Measurements from ENCODE around the gene OGA.

DNA sequence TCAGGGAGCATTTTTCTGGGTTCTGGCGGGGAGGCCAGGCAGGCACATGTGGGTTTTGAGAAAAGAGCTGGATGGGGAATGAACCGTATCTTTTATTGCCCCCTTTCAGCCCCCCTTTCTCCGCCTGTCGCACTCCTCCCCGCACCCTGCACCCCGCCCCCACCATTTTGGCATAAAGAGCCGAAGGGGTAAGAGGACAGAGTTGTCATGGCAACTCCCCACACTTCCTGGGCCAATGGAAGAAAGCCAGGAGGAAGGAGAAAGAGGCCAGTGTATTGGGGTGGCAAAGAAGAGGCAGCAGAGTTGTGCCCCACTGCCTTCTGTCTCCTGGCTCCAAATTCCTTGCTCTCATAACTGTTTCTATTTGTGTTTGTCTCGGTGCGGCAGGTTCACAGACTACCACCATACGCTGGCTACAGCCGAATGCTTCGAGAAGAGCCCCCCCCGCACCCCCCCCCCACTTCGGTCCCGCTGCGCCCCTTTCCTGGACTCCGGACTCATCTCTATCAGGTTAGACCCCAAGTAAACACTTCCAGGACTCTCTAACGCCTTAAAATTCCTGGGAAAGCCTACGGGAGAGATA, 21.9 kb upstream of the OGA start:
- TF ChIP-seq, protein P1, sequence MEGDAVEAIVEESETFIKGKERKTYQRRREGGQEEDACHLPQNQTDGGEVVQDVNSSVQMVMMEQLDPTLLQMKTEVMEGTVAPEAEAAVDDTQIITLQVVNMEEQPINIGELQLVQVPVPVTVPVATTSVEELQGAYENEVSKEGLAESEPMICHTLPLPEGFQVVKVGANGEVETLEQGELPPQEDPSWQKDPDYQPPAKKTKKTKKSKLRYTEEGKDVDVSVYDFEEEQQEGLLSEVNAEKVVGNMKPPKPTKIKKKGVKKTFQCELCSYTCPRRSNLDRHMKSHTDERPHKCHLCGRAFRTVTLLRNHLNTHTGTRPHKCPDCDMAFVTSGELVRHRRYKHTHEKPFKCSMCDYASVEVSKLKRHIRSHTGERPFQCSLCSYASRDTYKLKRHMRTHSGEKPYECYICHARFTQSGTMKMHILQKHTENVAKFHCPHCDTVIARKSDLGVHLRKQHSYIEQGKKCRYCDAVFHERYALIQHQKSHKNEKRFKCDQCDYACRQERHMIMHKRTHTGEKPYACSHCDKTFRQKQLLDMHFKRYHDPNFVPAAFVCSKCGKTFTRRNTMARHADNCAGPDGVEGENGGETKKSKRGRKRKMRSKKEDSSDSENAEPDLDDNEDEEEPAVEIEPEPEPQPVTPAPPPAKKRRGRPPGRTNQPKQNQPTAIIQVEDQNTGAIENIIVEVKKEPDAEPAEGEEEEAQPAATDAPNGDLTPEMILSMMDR (IDR thresholded peaks at IDR 0.05; ENCODE audit: poor library complexity), result no peak
- TF ChIP-seq EZH2 (IDR thresholded peaks at IDR 0.05; ENCODE audit: borderline replicate concordance), result no peak
